Activated naive CD4-positive, alpha-beta T cell treated with anti-CD3 and anti-CD28 coated beads, Interleukin-2, amount 50 U/mL, for 72 hours (primary cell): ENCODE measurements around the gene KLHL29. TPM values are rescaled to one million over a fixed set of nuclear protein-coding genes. Genes with fewer than 3 reads are reported as not detected.

Experiments used
- ATAC-seq, 2 donors: fragments of 150-1000 bp; cut with Tn5 transposase; 2 replicates each; pipeline ENCODE4 v1.10.0; 2021; ENCODE audit warnings: mild to moderate bottlenecking in 2 of 2, moderate library complexity in 2 of 2
- DNase-seq, 2 donors: peaks; one replicate each; pipeline ENCODE4 v3.0.0; 2021 to 2022; ENCODE audit warnings: low spot score in 2 of 2
- H3K27ac Mint-ChIP-seq, 2 donors: one replicate each; pipeline ENCODE4 v1.8.0; 2022; ENCODE audit warnings: mild to moderate bottlenecking in 2 of 2, mixed read lengths in 2 of 2
- H3K36me3 Mint-ChIP-seq, 2 donors: one replicate each; pipeline ENCODE4 v1.8.0; 2022; ENCODE audit warnings: mixed read lengths in 2 of 2
- H3K9me3 Mint-ChIP-seq, 2 donors: one replicate each; pipeline ENCODE4 v1.8.0; 2022; ENCODE audit warnings: mixed read lengths in 2 of 2
- total RNA-seq, 2 donors: library from RNA; stranded (reverse); gene quantifications; one replicate each; pipeline ENCODE4 v1.2.3, GENCODE V29; 2022

KLHL29 gene
- total RNA-seq, 2 donors from 2014 or later: 1.2 to 4.7 TPM

DNA sequence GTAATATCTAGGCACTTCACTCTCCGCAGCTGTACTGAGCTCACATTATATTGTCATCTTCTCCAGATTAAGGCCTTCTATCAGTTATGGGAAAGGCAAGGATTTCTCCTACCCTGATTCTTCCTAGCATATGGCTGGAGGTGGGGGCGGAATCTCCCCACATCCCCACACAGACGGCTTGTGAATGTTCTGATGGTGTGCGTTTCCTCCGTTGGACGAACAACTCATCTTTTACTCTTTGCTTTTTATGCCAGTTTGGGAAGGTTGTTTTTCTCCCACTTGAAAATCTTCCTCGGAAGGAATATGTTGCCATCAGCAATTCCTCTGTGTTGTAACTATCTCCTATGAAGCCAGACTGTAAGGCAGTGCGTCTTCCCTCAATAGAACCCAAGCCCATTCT, 24.3 kb downstream of the KLHL29 start:
- no peaks in the 10 kb centered on the region for H3K9me3 Mint-ChIP-seq
- ATAC-seq (no peak), DNase-seq (no peak)
- H3K36me3 Mint-ChIP-seq: no peaks in the 10 kb centered on the region
- H3K27ac Mint-ChIP-seq: no peak overlapping the region

DNA sequence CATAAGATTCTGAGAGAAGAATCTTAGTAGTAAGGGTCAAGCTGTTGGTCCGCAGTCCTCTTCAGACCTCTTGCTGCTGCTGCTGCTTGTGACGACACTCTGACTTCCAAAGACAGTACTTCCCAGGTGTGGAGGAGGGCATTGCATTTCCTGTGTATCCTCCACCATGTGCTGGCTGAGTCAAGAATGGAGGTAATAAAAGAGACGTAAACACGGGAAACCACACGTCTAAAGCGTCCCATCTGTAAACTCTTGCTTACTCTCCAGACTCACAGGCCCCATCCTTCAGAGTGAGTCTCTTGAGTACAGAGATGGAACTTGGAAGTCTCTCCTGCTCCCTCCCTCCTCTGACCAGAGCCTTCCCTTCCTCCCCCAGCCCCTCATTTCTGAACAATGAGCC, 25.6 kb downstream of the KLHL29 start:
- Mint-ChIP-seq H3K27ac (no peak overlapping the region), H3K9me3 (no peaks in the 10 kb centered on the region), H3K36me3 (no peaks in the 10 kb centered on the region)
- DNase-seq (no peak), ATAC-seq (no peak)

DNA sequence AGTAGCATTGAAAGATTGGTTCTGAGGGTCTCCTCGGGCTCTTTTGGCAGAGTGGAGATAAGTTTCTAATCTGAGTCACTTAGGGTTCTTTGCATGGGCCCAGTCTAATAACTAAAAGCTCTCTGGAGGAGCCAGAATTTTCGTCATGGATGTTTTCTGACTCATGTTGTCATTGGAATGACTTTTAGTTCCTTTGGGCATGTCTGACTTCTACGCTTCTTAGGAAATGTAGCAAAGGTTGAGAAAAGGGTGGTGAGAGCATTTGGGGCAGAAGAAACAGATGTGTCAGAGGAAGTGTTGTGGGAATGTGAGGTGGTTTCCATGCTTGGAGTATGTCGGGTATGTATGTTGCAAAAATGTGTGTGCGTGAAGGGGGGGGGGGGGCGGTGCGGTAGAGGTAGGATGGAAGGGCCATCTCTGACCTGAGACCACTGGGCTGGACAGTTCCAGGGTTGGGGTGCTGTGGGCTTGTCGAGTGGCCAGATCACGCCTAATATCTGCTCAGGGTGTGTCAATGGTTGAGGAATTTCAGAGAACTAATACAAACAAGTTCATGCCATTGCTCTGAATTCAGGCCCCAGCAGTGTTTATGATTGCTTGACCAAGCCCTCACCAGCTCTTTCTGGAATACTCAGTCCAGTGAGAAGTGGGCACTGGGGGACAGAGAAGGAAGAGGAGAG, 26.9 kb downstream of the KLHL29 start:
- Mint-ChIP-seq H3K36me3 (no peaks in the 10 kb centered on the region), H3K27ac (no peak overlapping the region)
- no peak for ATAC-seq

DNA sequence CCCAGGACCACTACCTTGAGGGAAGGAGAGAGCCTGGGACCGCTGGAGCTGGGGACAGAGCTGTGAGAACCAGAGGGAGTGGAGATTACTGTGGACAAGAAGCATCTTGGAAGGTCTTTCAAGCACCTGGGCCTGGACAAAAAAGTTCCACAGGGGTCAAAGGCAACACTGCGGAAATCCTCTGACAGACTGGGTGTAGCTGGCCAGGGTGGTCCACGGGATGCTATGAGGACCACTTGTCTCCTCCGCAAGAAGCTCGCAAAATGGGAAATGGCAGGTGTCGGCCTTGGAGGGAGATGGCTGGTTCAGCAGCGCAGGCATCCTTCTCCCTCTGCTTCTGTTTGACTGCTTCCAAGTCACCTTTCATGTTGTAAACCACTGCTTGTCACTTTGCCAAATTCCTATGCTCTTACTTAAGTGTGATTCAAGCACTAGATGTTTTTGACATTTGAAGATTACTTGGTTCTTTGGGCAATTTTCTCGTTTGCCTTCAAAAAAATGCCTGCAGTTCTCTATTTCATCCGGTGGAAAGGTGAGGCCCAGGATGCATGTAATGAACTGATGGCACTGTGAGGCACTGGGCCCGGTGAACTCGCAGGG, 27.7 kb downstream of the KLHL29 start:
- Mint-ChIP-seq H3K27ac (no peak overlapping the region), H3K36me3 (no peaks in the 10 kb centered on the region), H3K9me3 (no peaks in the 10 kb centered on the region)
- no peak for DNase-seq
- ATAC-seq: no peak

More for the DNA sequence above, 26.9 kb downstream of the KLHL29 start:
- H3K9me3 Mint-ChIP-seq: no peaks in the 10 kb centered on the region
- DNase-seq: no peak

DNA sequence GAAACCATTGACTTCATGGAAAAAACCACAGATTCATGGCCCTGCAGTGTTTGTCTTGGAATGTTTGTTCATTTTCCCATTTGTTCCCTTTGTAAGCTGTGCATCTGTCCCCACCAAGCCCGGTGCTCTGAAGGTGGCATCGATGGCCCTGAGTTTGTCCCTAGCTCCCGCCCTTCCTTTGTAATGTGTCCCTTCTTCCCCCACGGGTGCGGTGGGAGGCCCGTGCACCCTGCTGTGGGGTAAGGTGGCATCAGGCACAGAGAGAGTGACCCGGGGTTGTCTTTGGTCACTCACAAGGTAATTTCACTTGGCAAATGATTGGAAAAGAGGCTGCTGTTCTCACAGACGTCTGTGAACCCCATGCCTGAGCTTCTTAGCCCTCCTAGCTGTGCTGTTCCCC, 28.7 kb downstream of the KLHL29 start:
- Mint-ChIP-seq H3K36me3 (no peaks in the 10 kb centered on the region), H3K27ac (peak overlapping the region; percentile 13 to 67), H3K9me3 (no peaks in the 10 kb centered on the region)
- ATAC-seq (no peak), DNase-seq (no peak)

DNA sequence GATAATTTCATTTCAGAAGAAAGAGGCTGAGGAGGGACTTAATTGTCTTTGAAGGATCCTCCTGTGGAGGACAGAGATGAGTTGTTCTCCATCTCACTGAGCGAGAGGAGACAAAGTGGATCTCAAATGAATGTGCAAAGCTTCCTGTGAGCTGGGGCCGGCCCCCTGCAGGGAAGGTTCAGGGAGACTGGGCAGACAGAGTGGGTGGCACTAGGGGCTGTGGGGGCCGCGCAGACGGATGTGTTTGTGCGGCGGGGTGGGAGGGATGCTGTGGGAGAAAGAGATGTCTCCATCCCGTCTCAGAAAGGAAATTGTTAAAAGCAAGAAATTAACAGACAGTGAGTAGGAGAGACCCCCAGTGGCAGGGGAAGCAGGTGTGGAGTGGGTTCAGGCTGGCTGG, 29.1 kb downstream of the KLHL29 start:
- no peak for ATAC-seq
- H3K27ac Mint-ChIP-seq: peak overlapping the region; percentile 13 to 67
- no peak for DNase-seq
- no peaks in the 10 kb centered on the region for H3K36me3 Mint-ChIP-seq
- H3K9me3 Mint-ChIP-seq: no peaks in the 10 kb centered on the region

DNA sequence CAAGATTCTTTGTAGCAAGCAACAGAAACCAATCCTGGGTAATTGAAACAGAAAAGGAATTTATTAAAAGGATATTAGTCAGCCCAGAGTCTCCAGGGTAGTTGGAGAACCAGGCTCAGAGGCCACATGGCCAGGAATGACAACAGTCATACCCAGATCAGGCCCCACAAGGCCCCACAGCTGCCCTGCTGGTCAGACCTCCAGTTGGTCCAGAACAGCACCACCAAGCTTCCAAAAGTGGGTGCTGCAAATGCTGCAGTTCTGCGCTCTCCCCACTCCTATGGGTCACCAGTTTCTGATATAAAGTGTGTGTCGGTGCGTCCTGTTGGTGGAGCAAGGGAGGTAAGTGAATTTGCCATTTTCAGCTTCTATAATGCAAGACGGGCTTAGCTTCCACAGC, 29.9 kb downstream of the KLHL29 start:
- ATAC-seq (no peak), DNase-seq (no peak)
- H3K27ac Mint-ChIP-seq: no peak overlapping the region
- no peaks in the 10 kb centered on the region for H3K36me3 Mint-ChIP-seq
- H3K9me3 Mint-ChIP-seq: no peaks in the 10 kb centered on the region

DNA sequence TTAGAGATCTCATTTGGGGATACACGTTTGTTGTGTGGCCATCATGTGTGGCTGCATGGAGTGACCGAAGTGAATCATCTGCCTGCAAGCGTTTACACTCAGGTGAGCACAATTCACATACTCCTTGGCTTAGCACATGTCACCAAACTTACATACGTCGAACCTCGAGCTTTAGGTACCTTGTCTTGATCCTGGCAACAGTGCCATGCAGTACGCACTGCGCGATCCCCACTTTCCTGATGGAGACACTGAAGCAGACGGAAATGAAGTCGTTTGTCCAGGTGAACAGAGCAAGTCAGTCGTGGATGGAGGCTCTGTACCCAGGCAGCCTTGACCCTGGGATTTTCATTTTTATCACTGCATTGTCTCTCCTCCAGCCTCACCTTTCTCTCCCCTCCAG, 32.3 kb downstream of the KLHL29 start:
- H3K27ac Mint-ChIP-seq: no peak overlapping the region
- H3K36me3 Mint-ChIP-seq: no peaks in the 10 kb centered on the region
- no peaks in the 10 kb centered on the region for H3K9me3 Mint-ChIP-seq
- DNase-seq (no peak), ATAC-seq (no peak)

DNA sequence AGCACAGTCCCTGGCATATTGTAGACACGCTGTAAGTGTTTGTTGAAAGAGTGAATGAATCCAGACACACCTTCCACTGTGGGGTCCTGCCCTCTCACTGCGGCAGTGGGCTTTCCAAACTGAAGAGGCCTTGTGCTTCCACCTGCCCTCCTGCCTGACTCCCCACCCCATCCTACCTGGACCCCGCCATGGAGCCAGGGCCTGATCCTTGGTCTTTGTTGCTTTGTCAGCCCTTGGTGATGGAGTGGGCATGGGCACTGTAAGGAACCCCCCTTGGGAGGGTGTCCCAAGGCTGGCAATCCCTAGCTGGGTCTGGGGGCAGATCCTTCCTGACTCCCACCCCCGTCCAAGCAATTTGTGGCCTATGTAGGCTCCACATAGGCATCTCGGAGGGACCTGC, 33.1 kb downstream of the KLHL29 start:
- Mint-ChIP-seq H3K9me3 (no peaks in the 10 kb centered on the region), H3K27ac (no peak overlapping the region), H3K36me3 (no peaks in the 10 kb centered on the region)
- no peak for ATAC-seq
- DNase-seq: no peak

DNA sequence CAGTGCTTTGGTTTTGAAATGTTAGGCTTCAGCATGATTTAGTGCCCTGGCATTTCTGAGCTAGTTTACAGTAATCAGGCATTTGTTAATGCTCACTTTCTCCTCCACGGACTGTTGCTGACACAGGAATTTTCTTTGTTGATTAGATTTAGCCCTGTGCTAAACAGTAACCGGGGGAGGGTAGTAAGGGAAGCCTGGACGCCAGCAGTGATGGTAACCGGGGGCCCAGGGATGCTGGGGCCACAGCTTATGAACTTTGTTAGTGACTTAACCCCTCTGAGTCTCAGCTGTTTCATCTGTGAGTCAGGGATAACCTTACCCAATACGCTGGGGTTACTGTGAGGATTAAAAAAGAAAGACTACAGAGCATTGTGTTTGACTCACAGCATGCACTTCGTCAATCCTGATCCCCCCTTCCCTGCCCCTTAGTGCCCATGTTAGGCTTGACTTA, 33.5 kb downstream of the KLHL29 start:
- H3K27ac Mint-ChIP-seq: no peak overlapping the region

DNA sequence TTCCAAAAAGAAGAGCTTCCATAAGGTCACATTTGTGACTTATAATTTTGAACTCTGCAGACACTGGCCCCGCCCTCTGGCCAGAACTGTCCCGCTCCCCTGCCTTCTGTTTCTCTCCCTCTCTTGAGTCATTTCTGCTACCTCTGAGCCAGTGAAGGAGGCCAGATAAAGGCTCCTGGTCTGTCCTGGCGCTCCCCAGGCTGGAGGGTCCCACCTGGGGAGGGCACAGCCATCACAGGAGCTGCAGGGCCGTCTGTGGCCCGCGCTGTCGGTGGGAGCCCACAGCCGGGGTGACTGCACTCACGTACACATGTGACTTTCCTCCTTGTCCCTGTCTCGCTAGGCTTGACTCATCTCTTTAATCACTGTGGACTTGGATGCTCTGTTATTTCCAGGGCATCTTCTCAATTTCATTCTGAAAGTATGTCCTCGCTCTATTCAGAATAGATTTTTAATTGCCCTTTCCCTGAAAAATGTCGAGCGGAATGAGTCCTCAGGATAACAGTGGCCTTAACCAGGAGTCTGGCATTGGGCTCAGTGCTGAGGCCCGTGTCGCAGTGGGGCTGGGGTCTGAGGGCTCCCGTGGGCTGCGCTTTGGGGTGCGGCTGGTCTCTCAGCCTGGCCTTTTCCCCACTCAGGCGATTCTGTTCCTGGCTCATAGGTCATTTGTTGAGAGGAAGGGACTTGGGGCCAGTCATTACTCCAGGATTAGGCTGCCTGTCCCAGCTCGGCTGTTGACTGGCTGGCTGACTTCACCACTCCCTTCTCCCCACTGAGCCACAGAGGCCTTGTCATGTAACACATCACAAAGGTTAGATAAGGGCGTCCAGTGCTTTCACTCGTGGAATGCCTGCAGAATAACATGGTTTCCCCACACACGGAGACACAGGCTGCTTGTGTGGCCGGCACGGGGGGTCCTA, 34.5 kb downstream of the KLHL29 start:
- ATAC-seq (no peak), DNase-seq (no peak)
- no peaks in the 10 kb centered on the region for H3K36me3 Mint-ChIP-seq
- no peak overlapping the region for H3K27ac Mint-ChIP-seq
- H3K9me3 Mint-ChIP-seq: no peaks in the 10 kb centered on the region

More for the DNA sequence above, 33.5 kb downstream of the KLHL29 start:
- no peak for DNase-seq
- no peak for ATAC-seq
- no peaks in the 10 kb centered on the region for H3K36me3 Mint-ChIP-seq
- H3K9me3 Mint-ChIP-seq: no peaks in the 10 kb centered on the region

DNA sequence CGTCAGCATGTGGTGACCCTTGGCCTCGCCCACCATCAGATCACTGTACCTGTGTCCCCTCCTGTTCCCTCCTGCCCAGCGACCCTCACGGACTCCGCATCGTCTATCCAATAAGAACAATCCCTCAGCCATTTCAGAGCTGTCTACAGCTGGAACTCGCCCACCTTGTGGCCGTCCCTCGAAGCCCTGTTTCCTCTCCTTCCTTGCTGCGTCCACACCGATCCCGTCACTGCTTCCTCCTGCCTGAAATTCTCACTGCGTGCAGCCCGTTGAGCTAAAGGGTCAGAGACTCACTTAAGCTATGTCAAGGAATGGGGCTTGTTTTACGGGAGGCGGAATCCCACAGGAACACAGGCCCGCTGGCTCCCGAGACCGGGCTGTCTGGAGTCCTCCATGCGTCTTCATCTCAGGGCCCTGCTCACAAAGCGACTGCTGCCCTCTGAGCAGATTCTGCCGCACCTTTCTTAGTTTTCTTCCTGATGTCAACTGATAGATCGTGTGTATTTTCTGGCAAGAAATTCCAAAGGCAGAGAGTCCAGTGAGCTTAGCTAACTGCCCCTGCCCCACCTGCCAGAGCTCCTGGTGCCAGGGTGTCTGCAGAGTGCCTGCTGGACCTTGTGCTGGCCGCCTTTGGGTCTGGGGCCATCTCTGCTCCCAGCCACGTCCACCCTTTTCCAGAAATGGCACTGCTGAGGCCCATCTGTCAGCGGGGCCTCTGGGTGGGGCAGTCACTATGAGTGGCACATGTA, 35.3 kb downstream of the KLHL29 start:
- no peaks in the 10 kb centered on the region for H3K9me3 Mint-ChIP-seq
- ATAC-seq (no peak), DNase-seq (no peak)
- no peaks in the 10 kb centered on the region for H3K36me3 Mint-ChIP-seq
- H3K27ac Mint-ChIP-seq: no peak overlapping the region

DNA sequence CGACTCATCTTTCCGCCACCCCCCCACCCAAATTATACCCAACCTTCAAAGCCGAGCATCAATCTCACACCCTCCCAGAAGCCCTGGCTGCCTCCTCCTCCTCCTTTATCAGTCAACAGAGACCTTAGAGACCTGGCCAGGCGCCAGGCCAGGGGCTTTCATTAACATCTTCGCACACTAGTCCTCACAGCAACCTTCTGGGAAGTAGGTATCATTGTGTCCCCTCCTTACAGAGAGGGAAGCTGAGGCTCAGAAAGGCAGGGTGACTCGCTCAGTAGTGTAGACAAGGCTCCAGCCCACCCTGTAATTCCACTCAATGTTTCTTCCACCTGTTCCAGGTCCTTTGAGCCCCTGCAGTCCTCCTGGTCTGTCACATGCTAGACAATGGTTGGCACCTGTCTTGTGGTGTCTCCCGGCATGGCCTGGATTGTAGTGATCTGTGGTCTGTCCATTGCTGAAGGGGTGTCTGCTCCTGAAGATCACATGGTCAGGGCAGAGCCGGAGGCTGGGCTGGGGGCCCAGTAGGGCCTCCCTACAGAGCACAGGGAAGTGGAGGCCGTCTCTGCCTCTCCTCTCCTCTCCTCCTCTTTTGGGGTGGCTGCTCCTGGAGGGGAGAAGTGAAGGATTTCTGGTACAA, 36.0 kb downstream of the KLHL29 start:
- Mint-ChIP-seq H3K27ac (no peak overlapping the region), H3K9me3 (no peaks in the 10 kb centered on the region), H3K36me3 (no peaks in the 10 kb centered on the region)
- DNase-seq (no peak), ATAC-seq (no peak)

DNA sequence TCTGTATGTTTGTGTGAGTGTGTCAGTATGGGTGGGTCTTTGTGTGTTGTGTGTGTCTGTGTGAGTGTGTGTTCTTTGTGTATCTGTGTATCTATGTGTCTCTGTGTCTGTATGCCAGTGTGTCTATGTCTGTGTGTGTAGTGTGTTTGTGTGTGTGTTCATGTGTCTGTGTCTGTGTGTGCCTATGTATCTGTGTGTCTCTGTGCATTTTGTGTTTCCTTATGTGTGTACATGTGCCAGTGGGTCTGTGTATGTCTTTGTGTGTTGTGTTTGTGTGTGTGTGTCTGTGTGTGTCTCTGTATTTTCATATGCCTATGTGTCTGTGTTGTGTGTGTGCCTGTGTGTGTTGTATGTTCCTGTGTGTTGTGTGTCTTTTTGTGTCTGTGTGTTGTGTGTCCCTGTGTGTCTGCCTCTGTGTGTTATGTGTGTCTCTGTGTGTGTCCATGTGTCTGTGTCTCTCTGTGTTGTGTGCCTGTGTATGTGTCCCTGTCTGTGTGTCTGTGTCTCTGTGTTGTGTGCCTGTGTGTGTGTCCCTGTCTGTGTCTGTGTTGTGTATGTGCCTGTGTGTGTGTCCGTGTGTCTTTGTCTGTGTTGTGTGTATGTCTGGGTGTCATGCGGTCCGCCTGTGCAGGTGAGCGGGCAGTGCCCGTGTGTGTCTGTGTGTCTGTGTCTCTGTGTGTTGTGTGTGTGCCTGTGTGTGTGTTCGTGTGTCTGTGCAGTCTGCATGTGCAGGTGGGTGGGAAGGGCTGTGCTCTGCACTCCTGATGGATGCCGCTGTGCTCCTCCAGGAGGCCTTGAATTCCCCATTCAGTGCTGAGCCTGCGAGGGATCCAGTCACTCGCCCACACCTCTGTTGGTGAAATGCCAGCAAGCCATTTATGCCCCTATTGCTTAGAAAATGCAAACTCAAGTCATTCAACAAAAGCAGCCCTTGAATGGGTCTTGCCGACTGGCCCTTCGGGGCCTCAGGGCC, 37.4 kb downstream of the KLHL29 start:
- ATAC-seq (no peak), DNase-seq (no peak)
- H3K27ac Mint-ChIP-seq: no peak overlapping the region
- no peaks in the 10 kb centered on the region for H3K36me3 Mint-ChIP-seq
- H3K9me3 Mint-ChIP-seq: no peaks in the 10 kb centered on the region

DNA sequence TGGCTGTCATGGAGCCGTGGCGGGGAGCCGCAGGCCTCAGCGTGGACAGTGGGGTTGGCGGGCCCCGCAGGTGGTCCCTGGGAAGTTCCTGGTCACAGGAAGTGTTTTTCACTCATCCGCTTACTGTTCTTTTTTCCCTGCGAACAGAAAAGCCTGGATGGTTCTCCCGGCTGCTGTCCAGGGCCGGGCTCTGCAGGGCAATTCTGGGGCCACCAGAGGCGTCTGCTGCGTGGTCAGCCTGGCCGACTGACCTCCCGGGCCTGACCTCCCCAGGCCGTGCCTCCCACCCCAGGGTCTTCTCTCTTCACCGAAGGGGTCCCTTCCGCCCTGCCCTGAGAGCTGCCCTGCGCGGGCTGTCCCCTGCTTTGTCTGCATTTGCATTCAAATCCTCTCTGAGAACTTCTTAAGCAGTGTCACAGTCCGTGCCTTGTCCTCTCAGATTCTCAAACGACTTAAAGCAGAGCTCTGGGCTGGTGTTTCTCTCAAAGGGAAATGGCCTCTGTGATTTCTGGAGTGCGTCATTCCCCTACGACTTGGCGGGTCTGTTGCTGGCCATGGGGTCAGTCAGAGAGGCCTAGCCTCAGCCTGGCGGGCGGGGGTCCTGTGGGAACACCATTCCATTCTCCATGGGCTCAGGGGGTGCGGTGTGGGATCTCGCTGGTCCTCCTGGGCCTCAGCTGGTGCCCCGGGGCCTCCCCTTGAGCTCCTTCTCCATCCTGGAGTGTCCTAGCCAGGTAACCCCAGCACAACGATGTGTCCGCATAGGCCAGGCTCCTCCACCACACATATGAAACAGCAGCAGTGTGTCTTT, 38.3 kb downstream of the KLHL29 start:
- DNase-seq: no peak
- ATAC-seq: no peak
- H3K27ac Mint-ChIP-seq: no peak overlapping the region

More for the DNA sequence above, 38.3 kb downstream of the KLHL29 start:
- H3K9me3 Mint-ChIP-seq: no peaks in the 10 kb centered on the region
- no peaks in the 10 kb centered on the region for H3K36me3 Mint-ChIP-seq
